Measurements from ENCODE around the gene LPP. TPM values are rescaled to one million over a fixed set of nuclear protein-coding genes. Genes with fewer than 3 reads are reported as not detected.

The LPP gene
- total RNA-seq, 3 donors from 2014 or later = 262 to 816 (median 325) TPM

- intact Hi-C loops (cut with DNase I, micrococcal nuclease) = no loop called here
- no peaks in the 10 kb centered on the region for H3K9me3 ChIP-seq
- H3K36me3 ChIP-seq (ENCODE audit: low read depth) = no peaks in the 10 kb centered on the region
- H3K4me1 ChIP-seq (ENCODE audit: low read depth) = no peaks in the 10 kb centered on the region
- DNase-seq = no peak
- no peak overlapping the region for H3K4me3 ChIP-seq
- TF ChIP-seq, protein P1, sequence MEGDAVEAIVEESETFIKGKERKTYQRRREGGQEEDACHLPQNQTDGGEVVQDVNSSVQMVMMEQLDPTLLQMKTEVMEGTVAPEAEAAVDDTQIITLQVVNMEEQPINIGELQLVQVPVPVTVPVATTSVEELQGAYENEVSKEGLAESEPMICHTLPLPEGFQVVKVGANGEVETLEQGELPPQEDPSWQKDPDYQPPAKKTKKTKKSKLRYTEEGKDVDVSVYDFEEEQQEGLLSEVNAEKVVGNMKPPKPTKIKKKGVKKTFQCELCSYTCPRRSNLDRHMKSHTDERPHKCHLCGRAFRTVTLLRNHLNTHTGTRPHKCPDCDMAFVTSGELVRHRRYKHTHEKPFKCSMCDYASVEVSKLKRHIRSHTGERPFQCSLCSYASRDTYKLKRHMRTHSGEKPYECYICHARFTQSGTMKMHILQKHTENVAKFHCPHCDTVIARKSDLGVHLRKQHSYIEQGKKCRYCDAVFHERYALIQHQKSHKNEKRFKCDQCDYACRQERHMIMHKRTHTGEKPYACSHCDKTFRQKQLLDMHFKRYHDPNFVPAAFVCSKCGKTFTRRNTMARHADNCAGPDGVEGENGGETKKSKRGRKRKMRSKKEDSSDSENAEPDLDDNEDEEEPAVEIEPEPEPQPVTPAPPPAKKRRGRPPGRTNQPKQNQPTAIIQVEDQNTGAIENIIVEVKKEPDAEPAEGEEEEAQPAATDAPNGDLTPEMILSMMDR (IDR thresholded peaks at IDR 0.05) = no peak
- peak; percentile 69 for ATAC-seq
Measured at GRCh38 chr3:188908002-188908850, 754.3 kb downstream of the LPP start.

DNA sequence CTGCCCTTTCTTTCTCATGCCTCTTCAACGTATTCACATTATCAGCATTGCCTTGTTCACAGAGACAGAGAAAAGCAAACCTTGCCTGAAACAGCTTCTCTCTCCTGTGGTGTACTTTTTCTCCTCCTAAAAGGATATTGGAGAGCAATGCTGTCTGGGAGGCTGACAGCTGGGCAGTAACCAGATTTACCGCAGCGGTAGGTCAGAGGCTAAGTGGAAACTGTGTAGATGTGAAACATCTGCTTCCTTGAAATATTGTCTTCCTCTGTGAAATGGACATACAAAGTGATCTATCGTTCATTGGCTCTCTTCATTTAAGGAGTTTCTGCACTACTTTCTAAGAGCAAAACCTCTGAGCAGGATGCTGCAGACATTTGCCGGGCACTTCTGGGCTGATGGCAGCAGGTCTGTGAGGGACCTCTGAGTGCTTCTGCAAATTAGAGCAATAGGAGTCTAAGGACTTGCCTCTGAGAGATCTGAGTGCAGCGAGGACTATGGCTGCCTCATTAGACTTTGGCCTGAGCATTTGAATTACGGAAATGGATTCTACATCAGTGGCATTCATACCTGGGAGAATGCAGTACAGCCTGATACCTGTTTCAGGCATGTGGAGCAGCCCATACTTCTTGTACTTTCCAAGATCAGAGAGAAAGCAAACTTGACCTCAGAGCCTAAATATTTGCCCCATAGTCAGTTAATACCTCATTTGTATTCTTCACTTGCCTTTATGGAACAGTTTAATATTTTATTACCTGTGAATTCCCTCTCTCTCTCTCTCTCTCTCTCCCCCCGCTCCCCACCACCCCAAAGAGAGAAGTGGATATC lies 757.3 kb downstream of the LPP start:
- DNase-seq (peak in 1 of 3 donors; percentile 28), ATAC-seq (peak; percentile 87)
- Histone ChIP-seq H3K4me1 (ENCODE audit: low read depth) (no peaks in the 10 kb centered on the region), H3K36me3 (ENCODE audit: low read depth) (no peaks in the 10 kb centered on the region), H3K4me3 (no peak overlapping the region), H3K9me3 (no peaks in the 10 kb centered on the region)
- TF ChIP-seq, protein P1 (IDR thresholded peaks at IDR 0.05) = no peak
- intact Hi-C loops (cut with DNase I, micrococcal nuclease) = no loop called here

- intact Hi-C loops (cut with DNase I, micrococcal nuclease) = no loop called here
- Histone ChIP-seq H3K9me3 (no peaks in the 10 kb centered on the region), H3K4me3 (no peak overlapping the region), H3K36me3 (ENCODE audit: low read depth) (no peaks in the 10 kb centered on the region), H3K4me1 (ENCODE audit: low read depth) (no peaks in the 10 kb centered on the region)
- TF ChIP-seq, protein P1 (IDR thresholded peaks at IDR 0.05) = no peak
- DNase-seq (no peak), ATAC-seq (no peak)
Measured at GRCh38 chr3:188913084-188913483, 759.1 kb downstream of the LPP start.

DNA sequence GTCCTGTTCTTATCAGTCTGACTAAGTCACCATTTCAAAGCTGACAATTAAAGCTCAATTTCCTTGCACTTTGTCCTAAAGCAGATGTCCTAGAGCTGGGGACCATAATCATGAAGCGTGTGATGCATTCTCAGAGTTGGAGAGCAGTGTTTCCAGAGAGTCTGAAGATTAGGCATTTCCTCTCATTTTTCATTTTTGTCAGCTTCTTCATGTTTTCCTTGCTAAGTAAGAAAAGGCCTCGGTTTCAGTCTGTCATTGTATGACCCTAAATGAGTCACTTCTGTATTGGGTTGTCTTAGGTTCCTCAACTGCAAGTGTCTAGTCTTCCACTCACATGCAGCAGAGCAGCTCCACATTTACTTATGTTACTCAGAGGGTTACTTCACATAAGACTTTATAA lies 760.6 kb downstream of the LPP start:
- intact Hi-C loops (cut with DNase I, micrococcal nuclease) = no loop called here
- ATAC-seq (no peak), DNase-seq (no peak)
- Histone ChIP-seq H3K4me1 (ENCODE audit: low read depth) (no peaks in the 10 kb centered on the region), H3K9me3 (no peaks in the 10 kb centered on the region), H3K36me3 (ENCODE audit: low read depth) (no peaks in the 10 kb centered on the region), H3K4me3 (no peak overlapping the region)
- TF ChIP-seq, protein P1 (IDR thresholded peaks at IDR 0.05) = no peak

DNA sequence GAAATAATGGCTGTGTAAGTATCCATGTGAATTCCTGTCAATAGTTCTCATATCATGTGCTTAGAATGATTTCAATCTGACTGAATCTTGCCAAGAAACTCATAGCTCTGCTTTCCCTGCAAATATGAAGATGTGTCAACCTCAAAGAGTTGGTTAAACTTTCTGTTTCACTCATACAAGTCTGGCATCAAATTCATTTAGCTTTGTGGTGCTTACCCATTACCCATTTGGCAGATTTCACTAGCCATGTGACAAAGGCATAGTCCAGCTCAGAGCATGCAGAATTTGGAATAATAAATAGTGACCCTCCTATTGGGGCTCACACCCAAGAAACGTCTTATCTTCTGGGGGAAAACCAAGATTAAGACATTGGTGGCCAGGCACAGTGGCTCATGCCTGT lies 761.2 kb downstream of the LPP start:
- TF ChIP-seq, protein P1 (IDR thresholded peaks at IDR 0.05) = no peak
- Histone ChIP-seq H3K4me3 (no peak overlapping the region), H3K36me3 (ENCODE audit: low read depth) (no peaks in the 10 kb centered on the region), H3K9me3 (no peaks in the 10 kb centered on the region), H3K4me1 (ENCODE audit: low read depth) (no peaks in the 10 kb centered on the region)
- intact Hi-C loops (cut with DNase I, micrococcal nuclease) = no loop called here
- ATAC-seq (no peak), DNase-seq (no peak)
